HT1080 (cell line): ENCODE data around the gene DLG2. TPM values are rescaled to one million over a fixed set of nuclear protein-coding genes. Genes with fewer than 3 reads are reported as not detected.

ENCODE experiments used
- DNase-seq: peaks from one replicate; pipeline ENCODE4 v3.0.0-alpha.2; 2015; ENCODE audit warnings: low read depth
- total RNA-seq: library from RNA; depleted of rRNA; stranded (reverse); fragments of >200 nt; shearing (Covaris generic); gene quantifications from 2 replicates; pipeline ENCODE4 v1.2.3, GENCODE V29; 2014

Gene DLG2
- total RNA-seq, 1 experiment from 2014 or later = 0.34 TPM

GRCh38 chr11:83695046-83695445 lies 1932.1 kb downstream of the DLG2 start:
- no peak for DNase-seq

GRCh38 chr11:83694191-83694910 lies 1932.8 kb downstream of the DLG2 start:
- DNase-seq = no peak

GRCh38 chr11:83693306-83693992 lies 1933.7 kb downstream of the DLG2 start:
- peak; percentile 35 for DNase-seq

- no peak for DNase-seq
Observed at GRCh38 chr11:83692675-83693074, 1934.5 kb downstream of the DLG2 start.

- DNase-seq = no peak
Observed at GRCh38 chr11:83691451-83691950, 1935.6 kb downstream of the DLG2 start.

- no peak for DNase-seq
Observed at GRCh38 chr11:83689144-83689780, 1937.9 kb downstream of the DLG2 start.

GRCh38 chr11:83687787-83688186 lies 1939.4 kb downstream of the DLG2 start:
- DNase-seq = no peak

- no peak for DNase-seq
Observed at GRCh38 chr11:83685730-83686129, 1941.4 kb downstream of the DLG2 start.

- no peak for DNase-seq
Observed at GRCh38 chr11:83684071-83684470, 1943.1 kb downstream of the DLG2 start.

- DNase-seq = no peak
Observed at GRCh38 chr11:83682611-83682973, 1944.6 kb downstream of the DLG2 start.

GRCh38 chr11:83681906-83682610 lies 1945.1 kb downstream of the DLG2 start:
- no peak for DNase-seq

- DNase-seq = no peak
Observed at GRCh38 chr11:83681031-83681781, 1945.9 kb downstream of the DLG2 start.

- DNase-seq = no peak
Observed at GRCh38 chr11:83680321-83680720, 1946.8 kb downstream of the DLG2 start.

GRCh38 chr11:83678831-83679584 lies 1948.1 kb downstream of the DLG2 start:
- no peak for DNase-seq

- DNase-seq = no peak
Observed at GRCh38 chr11:83677730-83678129, 1949.4 kb downstream of the DLG2 start.

- no peak for DNase-seq
Observed at GRCh38 chr11:83676056-83676601, 1951.0 kb downstream of the DLG2 start.

- no peak for DNase-seq
Observed at GRCh38 chr11:83674102-83674896, 1952.8 kb downstream of the DLG2 start.

GRCh38 chr11:83671289-83671688 lies 1955.9 kb downstream of the DLG2 start:
- no peak for DNase-seq

GRCh38 chr11:83666149-83666548 lies 1961.0 kb downstream of the DLG2 start:
- DNase-seq = peak; percentile 68
